NB4 (cell line): Measurements from ENCODE around the gene TTPAL.

ENCODE experiments used
- DNase-seq: peaks from one replicate; pipeline ENCODE4 v3.0.0; 2010; ENCODE audit warnings: low read depth
- H3K4me3 ChIP-seq: one replicate; pipeline ENCODE4 v1.5.1; 2011; ENCODE audit warnings: mild to moderate bottlenecking, low read depth, low read length, moderate library complexity
- CTCF ChIP-seq: IDR thresholded peaks from one replicate; pipeline ENCODE4 v1.5.1; 2012; ENCODE audit warnings: low read depth, low read length
- MAX ChIP-seq: IDR thresholded peaks from 2 replicates; pipeline ENCODE4 v1.6.1; 2011; ENCODE audit warnings: low read depth, low read length
- MYC ChIP-seq: IDR thresholded peaks from 2 replicates; pipeline ENCODE4 v1.6.1; 2011; ENCODE audit warnings: low read depth, low read length
- POLR2A ChIP-seq: IDR thresholded peaks from 2 replicates; pipeline ENCODE4 v1.6.1; 2011; ENCODE audit warnings: mild to moderate bottlenecking; ENCODE audit not compliant: insufficient read length; ENCODE audit errors: extremely low read depth

TTPAL gene

GRCh38 chr20:44455126-44455525 is 20.5 kb upstream of the TTPAL start:
- DNase-seq = no peak
- no peak overlapping the region for H3K4me3 ChIP-seq
- TF ChIP-seq POLR2A = no peak
- no peak for TF ChIP-seq MYC
- TF ChIP-seq MAX = no peak
- no peak for TF ChIP-seq CTCF

- no peak overlapping the region for H3K4me3 ChIP-seq
- TF ChIP-seq MYC (no peak), MAX (no peak), POLR2A (no peak), CTCF (no peak)
- DNase-seq = no peak
Measured at GRCh38 chr20:44456611-44457010, 19.1 kb upstream of the TTPAL start.

- DNase-seq = no peak
- no peak overlapping the region for H3K4me3 ChIP-seq
- TF ChIP-seq POLR2A = no peak
- no peak for TF ChIP-seq MYC
- no peak for TF ChIP-seq MAX
- TF ChIP-seq CTCF = no peak
Measured at GRCh38 chr20:44457016-44457415, 18.7 kb upstream of the TTPAL start.

GRCh38 chr20:44459271-44459670 is 16.4 kb upstream of the TTPAL start:
- TF ChIP-seq CTCF (no peak), MYC (no peak), POLR2A (no peak), MAX (no peak)
- H3K4me3 ChIP-seq = no peak overlapping the region
- DNase-seq = no peak

- TF ChIP-seq CTCF (peak; percentile 46), MAX (no peak), MYC (no peak), POLR2A (no peak)
- peak; percentile 58 for DNase-seq
- no peak overlapping the region for H3K4me3 ChIP-seq
Measured at GRCh38 chr20:44460795-44461141, 14.9 kb upstream of the TTPAL start.

GRCh38 chr20:44461142-44461802 is 14.4 kb upstream of the TTPAL start:
- TF ChIP-seq CTCF (no peak), POLR2A (no peak), MAX (no peak), MYC (no peak)
- no peak for DNase-seq

More at GRCh38 chr20:44461142-44461802, 14.4 kb upstream of the TTPAL start:
- H3K4me3 ChIP-seq = no peak overlapping the region
